Pancreas (tissue), 10 donors: ENCODE data around the gene MAML3. TPM values are rescaled to one million over a fixed set of nuclear protein-coding genes. Genes with fewer than 3 reads are reported as not detected.

Experiments used
- ATAC-seq, 4 donors: fragments of 200-7000 bp; cut with Tn5 transposase; one replicate each; pipeline versions ENCODE4 v1.8.0 to v1.9.1; 2020; ENCODE audit warnings: mild to moderate bottlenecking in 4 of 4, moderate library complexity in 4 of 4
- DNase-seq, 6 donors: peaks; one replicate each; pipeline ENCODE4 v3.0.0-alpha.2; 2020
- FAIRE-seq: peaks from 2 replicates; lab custom pipeline; 2012; peaks lifted over from hg19 to GRCh38; lab: Jason Lieb, UNC
- H3K27ac ChIP-seq, 4 donors: fragments of 200-600 bp; sonication (generic); 1 replicate in 3 of 4; 2 replicates in 1 of 4; pipeline versions ENCODE4 v1.5.0 to v1.8.0; 2020
- H3K27me3 ChIP-seq, 4 donors: fragments of 200-600 bp; one replicate each; pipeline ENCODE4 v1.8.0; 2021
- H3K36me3 ChIP-seq, 3 donors: fragments of 200-600 bp; sonication (generic) in 1 of 3; one replicate each; pipeline versions ENCODE4 v1.5.0 to v1.8.0; 2020 to 2021
- H3K4me1 ChIP-seq, 3 donors: fragments of 200-600 bp; one replicate each; pipeline ENCODE4 v1.8.0; 2021
- H3K4me3 ChIP-seq, 4 donors: fragments of 200-600 bp; sonication (generic) in 2 of 4; one replicate each; pipeline versions ENCODE4 v1.5.0 to v1.8.0; 2020 to 2021
- H3K9me3 ChIP-seq, 4 donors: fragments of 200-600 bp; one replicate each; pipeline ENCODE4 v1.8.0; 2021
- CTCF ChIP-seq, 4 donors: fragments of 200-600 bp; sonication (generic) in 3 of 4; IDR thresholded peaks; one replicate each; pipeline versions ENCODE4 v1.5.0 to v1.8.0; 2021; ENCODE audit warnings: antibody characterized with exemption in 4 of 4
- WGBS, 2 donors: extraction: QIAGEN DNeasy Blood & Tissue Kit; methylation state at CpG; one replicate each; pipeline ENCODE4 v1.1.7; 2013; 5-methylcytosine and 5-hydroxymethylcytosine counted together
- intact Hi-C, 3 donors: fragments of 100-400 bp; cut with DNase I; formaldehyde crosslinking; loops; one replicate each; pipeline versions ENCODE4 v1.11.1 to v1.14.2; 2022
- polyA plus RNA-seq, 2 donors: library from polyadenylated mRNA; stranded (reverse); fragments of 200-250 nt; gene quantifications; one replicate each; pipeline ENCODE4 v1.2.3, GENCODE V29; 2013
- total RNA-seq, 6 donors: library from RNA; stranded (reverse); fragmentation: NEBNext Ultra II Directional in 4 of 6; extraction: Animal tissue kit (Norgen Biotek cat#: 25700) in 4 of 6; gene quantifications; one replicate each; pipeline versions ENCODE4 v1.2.1 to v1.2.4, GENCODE V29; 2021 to 2023
- donor health status: healthy with polysubstance abuse.
- donor health status: DM: no; HTN: no; CAD: no; lungs with moderate emphysema.
- donor health status: DM: no; HTN: no; CAD: no.
- donor health status: control.
- donor health status: control.
- donor health status: Bipolar disorder and iron deficiency.
- donor health status: DM: yes; HTN: yes; CAD: no.
- donor health status: DM: no; HTN: no; CAD: no.
- donor health status: DM: no; HTN: no; CAD: no.
- donor health status: DM: yes; HTN: yes; CAD: no.

The MAML3 gene
- total and polyA plus RNA-seq, 8 donors = 3.8 to 8.9 (median 5.9) TPM

GRCh38 chr4:139921429-139922184 lies 232.4 kb downstream of the MAML3 start:
- FAIRE-seq (no peak), ATAC-seq (peak; percentile 91 to 94 (median 92)), DNase-seq (peak; percentile 63 to 75 (median 72))
- no peak for TF ChIP-seq CTCF (IDR thresholded peaks at IDR 0.05)
- intact Hi-C loops = no loop called here
- WGBS, 2 donors = 10 to 15% methylated on average over 11 of the region's 11 CpGs
- Histone ChIP-seq H3K27ac (peak overlapping the region; percentile 23 to 72 (median 66)), H3K36me3 (no peaks in the 10 kb centered on the region), H3K9me3 (no peaks in the 10 kb centered on the region), H3K4me1 (peaks cover 14 to 42% (median 40%) of the 10 kb centered on the region in 3 donors), H3K27me3 (no peaks in the 10 kb centered on the region), H3K4me3 (no peak overlapping the region)

GRCh38 chr4:139920486-139921002 lies 233.4 kb downstream of the MAML3 start:
- Histone ChIP-seq H3K4me1 (peaks cover 14 to 52% (median 46%) of the 10 kb centered on the region in 3 donors), H3K4me3 (no peak overlapping the region), H3K36me3 (no peaks in the 10 kb centered on the region), H3K27ac (peak overlapping the region in 3 of 4 donors; percentile 64 to 72 (median 67)), H3K27me3 (no peaks in the 10 kb centered on the region), H3K9me3 (no peaks in the 10 kb centered on the region)
- no peak for FAIRE-seq
- intact Hi-C loops = no loop called here
- WGBS, 2 donors = 56 to 61% methylated on average over 3 of the region's 3 CpGs
- TF ChIP-seq CTCF (IDR thresholded peaks at IDR 0.05) = no peak
- DNase-seq = peak in 1 of 6 donors; percentile 55
- peak in 3 of 4 donors; percentile 1 to 5 (median 1) for ATAC-seq

GRCh38 chr4:139919521-139919920 lies 234.5 kb downstream of the MAML3 start:
- Histone ChIP-seq H3K4me1 (peaks cover 14 to 62% (median 53%) of the 10 kb centered on the region in 3 donors), H3K27ac (peak overlapping the region; percentile 10 to 72 (median 52)), H3K9me3 (no peaks in the 10 kb centered on the region), H3K36me3 (no peaks in the 10 kb centered on the region), H3K4me3 (no peak overlapping the region), H3K27me3 (no peaks in the 10 kb centered on the region)
- intact Hi-C loops = no loop called here
- no peak for DNase-seq
- 36 to 37% methylated on average over 3 of the region's 3 CpGs for WGBS, 2 donors
- no peak for TF ChIP-seq CTCF (IDR thresholded peaks at IDR 0.05)
- FAIRE-seq = no peak
- ATAC-seq = peak in 2 of 4 donors; percentile 34 to 37

- Histone ChIP-seq H3K9me3 (no peaks in the 10 kb centered on the region), H3K4me3 (no peak overlapping the region), H3K4me1 (peaks cover 18 to 67% (median 53%) of the 10 kb centered on the region in 3 donors), H3K27me3 (no peaks in the 10 kb centered on the region), H3K27ac (peak overlapping the region; percentile 10 to 72 (median 52)), H3K36me3 (no peaks in the 10 kb centered on the region)
- DNase-seq (no peak), ATAC-seq (no peak), FAIRE-seq (peak; percentile 67)
- intact Hi-C loops = no loop called here
- TF ChIP-seq CTCF (IDR thresholded peaks at IDR 0.05) = no peak
Measured at GRCh38 chr4:139919004-139919403, 235.0 kb downstream of the MAML3 start.

- H3K27me3 ChIP-seq = no peaks in the 10 kb centered on the region
- H3K27ac ChIP-seq = peak overlapping the region; percentile 10 to 72 (median 52)
- no peaks in the 10 kb centered on the region for H3K9me3 ChIP-seq
- no peak for DNase-seq
- no peak for TF ChIP-seq CTCF (IDR thresholded peaks at IDR 0.05)
- intact Hi-C loops = no loop called here
- no peak overlapping the region for H3K4me3 ChIP-seq
- WGBS, 2 donors = 72 to 77% methylated on average over 7 of the region's 7 CpGs
- no peak for FAIRE-seq
- peaks cover 22 to 71% (median 57%) of the 10 kb centered on the region in 3 donors for H3K4me1 ChIP-seq
- ATAC-seq = no peak
- H3K36me3 ChIP-seq = no peaks in the 10 kb centered on the region
Measured at GRCh38 chr4:139918591-139918990, 235.4 kb downstream of the MAML3 start.
